HK-2 (cell line): ENCODE results near the gene TBX21.

Experiments
- DNase-seq: peaks from one replicate; pipeline ENCODE4 v3.0.0-alpha.2; 2018; ENCODE audit not compliant: unreplicated experiment

The TBX21 gene

GRCh38 chr17:47774331-47774730 is 41.3 kb downstream of the TBX21 start:
- no peak for DNase-seq

DNA sequence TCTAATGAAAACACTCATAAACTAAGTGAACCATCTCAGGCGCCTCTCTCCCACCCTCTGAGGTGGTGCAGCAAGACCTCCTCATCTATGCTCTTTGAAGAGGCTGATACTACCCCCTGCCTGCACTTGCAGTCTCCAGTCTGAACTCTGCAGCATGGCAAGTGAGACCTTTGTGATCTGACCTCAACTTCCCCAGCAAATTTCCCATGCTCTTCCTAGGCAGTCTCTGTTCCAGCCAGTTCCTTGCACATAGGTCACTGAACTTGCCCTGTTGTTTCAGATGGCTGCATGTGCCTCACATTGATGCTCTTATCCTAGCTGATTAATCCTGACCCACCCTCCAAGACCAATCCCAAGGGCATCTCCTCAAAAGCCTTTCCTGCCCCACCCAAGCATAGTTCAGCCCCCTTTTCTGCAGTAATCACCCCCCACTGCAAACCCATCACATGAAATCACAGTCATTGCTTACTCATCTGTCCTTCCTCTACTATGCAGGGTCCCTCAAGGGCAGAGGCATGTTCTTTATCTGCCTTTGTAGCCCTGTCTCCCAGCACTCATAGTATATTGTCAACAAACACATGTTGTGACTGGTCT is 42.0 kb downstream of the TBX21 start:
- no peak for DNase-seq

GRCh38 chr17:47776330-47777197 is 43.5 kb downstream of the TBX21 start:
- DNase-seq: peak; percentile 32

DNA sequence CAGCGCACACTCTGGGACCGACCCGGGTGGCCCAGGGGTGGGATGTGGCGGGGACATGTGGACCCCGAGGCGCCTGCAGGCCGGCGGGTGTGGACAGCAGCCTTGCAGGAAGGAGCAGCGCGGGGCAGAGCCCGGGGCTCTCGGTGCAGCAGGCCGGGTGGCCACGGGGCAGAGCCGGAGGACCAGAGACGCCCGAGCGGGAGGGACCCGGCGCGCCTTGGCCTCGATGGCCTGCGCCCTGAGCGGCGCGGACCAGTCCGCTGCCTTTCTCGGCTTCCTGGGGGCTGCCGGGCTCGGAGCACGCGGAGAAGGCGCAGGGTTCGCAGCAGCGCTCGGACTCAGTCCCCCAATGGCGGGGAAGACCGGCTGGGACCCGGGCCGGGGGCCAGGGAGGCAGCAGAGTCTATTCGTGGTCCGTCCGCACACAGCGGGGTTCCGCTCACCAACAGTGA is 45.2 kb downstream of the TBX21 start:
- DNase-seq: no peak

DNA sequence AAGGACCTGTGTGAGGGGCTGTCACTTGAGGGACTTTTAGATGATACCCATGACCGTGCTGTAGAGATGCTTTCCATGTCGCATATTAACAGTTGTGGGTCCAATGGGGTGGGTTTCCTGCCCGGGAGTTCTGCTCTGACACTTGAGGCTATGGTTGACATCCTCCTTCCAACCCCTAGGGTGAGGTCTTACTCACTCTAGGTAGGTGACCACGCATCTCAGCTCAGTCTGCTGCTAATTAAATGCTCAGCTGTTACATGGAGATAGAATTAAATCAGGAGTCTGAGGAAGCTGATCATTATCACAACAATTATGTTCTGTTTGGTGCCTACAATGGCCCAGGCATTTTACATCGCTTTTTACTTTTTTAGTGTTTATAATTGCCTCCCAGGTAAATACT is 48.4 kb downstream of the TBX21 start:
- no peak for DNase-seq

- DNase-seq: peak; percentile 30
Observed at GRCh38 chr17:47785538-47786123, 52.6 kb downstream of the TBX21 start.

DNA sequence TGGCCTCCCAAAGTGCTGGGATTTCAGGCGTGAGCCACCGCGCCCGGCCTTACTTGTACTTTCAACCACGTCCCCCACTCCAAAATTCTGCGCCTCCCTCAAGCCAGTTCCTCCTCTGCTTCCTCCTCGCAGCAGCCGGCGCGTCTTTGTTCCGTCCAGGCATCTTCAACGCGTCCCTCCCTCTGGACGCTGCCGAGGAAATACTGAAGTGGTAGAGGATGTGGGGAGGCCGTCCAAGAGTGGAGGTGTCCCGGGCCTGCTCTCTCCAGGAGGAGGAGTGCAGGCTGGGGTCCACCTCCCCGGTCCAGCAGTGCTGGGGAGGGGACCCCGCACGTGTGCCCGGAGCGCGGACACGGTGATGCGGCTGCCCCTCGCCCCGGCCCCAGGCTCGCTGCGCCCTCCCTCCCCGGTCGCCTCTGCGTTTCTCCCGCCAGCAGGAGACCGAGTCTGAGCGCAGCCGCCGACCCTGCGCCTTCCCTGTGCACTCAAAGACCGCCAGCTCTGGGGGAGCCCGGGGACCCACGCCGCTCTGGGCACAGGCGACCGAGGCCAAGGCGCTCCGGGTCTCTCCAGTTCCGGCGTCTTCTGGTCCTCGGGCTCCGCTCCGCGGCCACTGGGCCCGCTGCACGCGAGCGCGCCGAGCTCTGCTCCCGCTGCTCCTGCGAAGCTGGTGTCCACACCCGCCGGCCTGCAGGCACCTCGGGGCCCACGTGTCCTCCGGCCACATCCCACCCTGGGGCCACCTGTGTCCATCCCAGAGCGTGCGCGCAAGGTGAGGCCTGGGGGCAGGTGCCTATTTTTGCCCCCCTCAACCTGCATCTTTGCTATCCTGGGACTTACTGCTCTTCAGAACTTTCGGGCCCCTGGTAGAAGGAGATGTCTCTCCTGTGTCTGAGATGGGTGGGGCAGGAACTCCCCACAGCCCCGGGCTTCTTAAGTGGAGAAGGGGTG is 56.9 kb downstream of the TBX21 start:
- peak; percentile 61 for DNase-seq

- no peak for DNase-seq
Observed at GRCh38 chr17:47791025-47791424, 58.0 kb downstream of the TBX21 start.

DNA sequence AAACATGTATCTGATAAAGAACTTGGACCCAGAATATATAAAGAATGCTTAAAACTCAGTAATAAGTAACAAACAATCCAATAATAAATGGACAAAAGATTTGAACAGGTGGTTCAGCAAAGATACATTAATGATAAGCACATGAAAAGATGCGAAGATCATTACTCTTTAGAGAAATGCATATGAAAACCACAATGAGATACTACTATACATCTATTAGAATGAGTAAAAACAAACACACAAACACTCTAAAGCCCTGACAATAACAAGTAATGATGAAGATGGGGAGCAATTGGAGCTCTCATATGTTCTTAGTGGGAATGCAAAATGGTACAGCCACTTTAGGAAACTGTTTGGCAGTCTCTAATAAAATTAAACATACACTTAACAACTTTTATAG is 59.4 kb downstream of the TBX21 start:
- no peak for DNase-seq

DNA sequence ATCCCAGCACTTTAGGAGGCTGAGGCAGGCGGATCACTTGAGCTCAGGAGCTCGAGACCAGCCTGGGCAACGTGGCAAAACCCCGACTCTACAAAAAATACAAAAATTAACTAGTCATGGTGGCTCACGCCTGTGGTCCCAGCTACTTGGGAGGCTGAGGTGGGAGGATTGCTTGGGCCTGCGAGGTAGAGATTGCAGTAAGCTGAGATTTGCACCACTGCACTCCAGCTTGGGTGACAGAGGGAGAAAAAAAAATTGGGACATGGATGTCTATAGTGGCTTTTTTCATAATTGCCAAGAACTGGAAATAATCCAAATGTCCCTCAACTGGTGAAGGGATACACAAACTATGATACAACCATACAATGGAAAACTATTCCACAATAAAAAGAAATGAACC is 59.9 kb downstream of the TBX21 start:
- no peak for DNase-seq
